ENCODE measurements around the gene THUMPD2. TPM values are rescaled to one million over a fixed set of nuclear protein-coding genes. Genes with fewer than 3 reads are reported as not detected.

THUMPD2 gene
- polyA plus RNA-seq, 1 experiment = 4.1 TPM

GRCh38 chr2:39738936-39739335, 40.1 kb downstream of the THUMPD2 start:
- POLR2A ChIA-PET = no interaction called here
- peaks cover 2% of the 10 kb centered on the region; the same call in 1 of the 2 replicates for H3K36me3 ChIP-seq (ENCODE audit: control insufficient read depth, insufficient read depth, low read length)
- CTCF ChIA-PET = interaction anchor here (1.7 to 2.6 kb wide), 2 partner anchors 9 to 145 kb away, joined by 5 to 9 read pairs; no protein-coding TSS in a partner anchor
- H3K27me3 ChIP-seq (ENCODE audit: control insufficient read depth, insufficient read depth, low read length) = no peaks in the 10 kb centered on the region
- H3K4me3 ChIP-seq (ENCODE audit: low read depth, low read length) = no peak overlapping the region
- TF ChIP-seq CTCF (IDR thresholded peaks at IDR 0.05; ENCODE audit: insufficient read depth, low read depth, low read length) = no peak
- DNase-seq (ENCODE audit: low read depth) = no peak

- POLR2A ChIA-PET = no interaction called here
- H3K4me3 ChIP-seq (ENCODE audit: low read depth, low read length) = no peak overlapping the region
- H3K27me3 ChIP-seq (ENCODE audit: control insufficient read depth, insufficient read depth, low read length) = no peaks in the 10 kb centered on the region
- no peak for TF ChIP-seq CTCF (IDR thresholded peaks at IDR 0.05; ENCODE audit: insufficient read depth, low read depth, low read length)
- peaks cover 2% of the 10 kb centered on the region; the same call in 1 of the 2 replicates for H3K36me3 ChIP-seq (ENCODE audit: control insufficient read depth, insufficient read depth, low read length)
- CTCF ChIA-PET = interaction anchor here (0.6 to 2.6 kb wide), 2 partner anchors 8 to 28 kb away, joined by 3 to 9 read pairs; no protein-coding TSS in a partner anchor
- no peak for DNase-seq (ENCODE audit: low read depth)
Observed at GRCh38 chr2:39737661-39738060, 41.4 kb downstream of the THUMPD2 start.

- H3K36me3 ChIP-seq (ENCODE audit: control insufficient read depth, insufficient read depth, low read length) = peaks cover 2% of the 10 kb centered on the region; the same call in 1 of the 2 replicates
- no peak for TF ChIP-seq CTCF (IDR thresholded peaks at IDR 0.05; ENCODE audit: insufficient read depth, low read depth, low read length)
- ChIA-PET POLR2A (interaction anchor here (0.6 kb wide), 1 partner anchor 1590 kb away, joined by 3 read pairs; no protein-coding TSS in a partner anchor), CTCF (no interaction called here)
- no peak overlapping the region for H3K4me3 ChIP-seq (ENCODE audit: low read depth, low read length)
- peak; percentile 87 for DNase-seq (ENCODE audit: low read depth)
- no peaks in the 10 kb centered on the region for H3K27me3 ChIP-seq (ENCODE audit: control insufficient read depth, insufficient read depth, low read length)
Observed at GRCh38 chr2:39736640-39737039, 42.4 kb downstream of the THUMPD2 start.

- TF ChIP-seq CTCF (IDR thresholded peaks at IDR 0.05; ENCODE audit: insufficient read depth, low read depth, low read length) = no peak
- Histone ChIP-seq H3K36me3 (ENCODE audit: control insufficient read depth, insufficient read depth, low read length) (peaks cover 2% of the 10 kb centered on the region; the same call in 1 of the 2 replicates), H3K27me3 (ENCODE audit: control insufficient read depth, insufficient read depth, low read length) (no peaks in the 10 kb centered on the region), H3K4me3 (ENCODE audit: low read depth, low read length) (no peak overlapping the region)
- DNase-seq (ENCODE audit: low read depth) = no peak
- ChIA-PET CTCF (interaction anchor here (1.4 kb wide), 1 partner anchor 142 kb away, joined by 5 read pairs; no protein-coding TSS in a partner anchor), POLR2A (interaction anchor here (0.6 kb wide), 1 partner anchor 136 kb away, joined by 3 read pairs; no protein-coding TSS in a partner anchor)
Observed at GRCh38 chr2:39735648-39736047, 43.4 kb downstream of the THUMPD2 start.

- ChIA-PET POLR2A (no interaction called here), CTCF (no interaction called here)
- Histone ChIP-seq H3K36me3 (ENCODE audit: control insufficient read depth, insufficient read depth, low read length) (peaks cover under 1% of the 10 kb centered on the region; the same call in 1 of the 2 replicates), H3K27me3 (ENCODE audit: control insufficient read depth, insufficient read depth, low read length) (no peaks in the 10 kb centered on the region), H3K4me3 (ENCODE audit: low read depth, low read length) (no peak overlapping the region)
- TF ChIP-seq CTCF (IDR thresholded peaks at IDR 0.05; ENCODE audit: insufficient read depth, low read depth, low read length) = no peak
- no peak for DNase-seq (ENCODE audit: low read depth)
Observed at GRCh38 chr2:39734445-39734844, 44.6 kb downstream of the THUMPD2 start.

All from BJ (cell line).